ENCODE results near the gene FOXP1.

Gene FOXP1

DNA sequence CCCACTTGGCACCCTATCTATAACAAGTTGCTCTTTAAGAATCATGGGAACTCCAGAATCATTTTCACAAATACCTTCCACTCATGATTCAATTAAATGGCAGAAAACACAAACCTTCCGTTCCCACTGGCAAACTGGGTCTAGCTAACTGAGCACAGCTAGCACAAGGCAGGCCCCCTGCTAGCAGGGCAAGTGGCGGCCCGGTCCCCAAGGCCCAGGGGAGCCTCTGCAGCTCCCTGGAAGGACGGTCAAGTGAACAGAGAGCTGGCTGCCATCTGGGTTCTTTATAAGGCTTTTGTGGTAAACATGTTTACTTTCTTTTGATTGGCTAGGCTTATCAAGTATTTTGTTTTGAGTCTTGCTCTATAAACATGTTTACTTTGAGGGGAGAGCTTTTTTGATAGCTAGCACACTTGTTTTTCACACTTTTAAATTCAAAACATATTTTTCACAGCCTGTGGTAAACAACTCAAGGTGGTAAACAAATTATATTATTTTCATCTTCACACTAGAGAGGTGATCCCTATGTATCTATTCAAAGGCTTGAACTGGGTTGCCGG lies 81.4 kb downstream of the FOXP1 start:
- no peak for DNase-seq

DNA sequence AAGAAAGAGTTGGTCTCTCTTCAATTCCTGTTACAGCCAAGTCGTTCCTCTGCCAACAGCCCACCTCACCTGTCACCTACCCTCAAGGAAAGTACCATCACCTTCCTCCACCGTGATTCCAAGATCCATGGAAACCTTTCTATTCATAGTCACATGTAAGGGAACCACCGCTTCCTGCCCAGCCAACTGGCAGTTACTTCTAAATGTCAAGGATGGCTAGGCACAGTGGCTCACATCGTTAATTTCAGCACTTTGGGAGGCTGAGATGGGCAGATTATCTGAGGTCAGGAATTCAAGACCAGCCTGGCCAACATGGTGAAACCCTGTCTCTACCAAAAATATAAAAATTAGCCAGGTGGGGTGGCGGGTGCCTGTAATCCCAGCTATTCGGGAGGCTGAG lies 82.8 kb downstream of the FOXP1 start:
- DNase-seq: no peak

DNA sequence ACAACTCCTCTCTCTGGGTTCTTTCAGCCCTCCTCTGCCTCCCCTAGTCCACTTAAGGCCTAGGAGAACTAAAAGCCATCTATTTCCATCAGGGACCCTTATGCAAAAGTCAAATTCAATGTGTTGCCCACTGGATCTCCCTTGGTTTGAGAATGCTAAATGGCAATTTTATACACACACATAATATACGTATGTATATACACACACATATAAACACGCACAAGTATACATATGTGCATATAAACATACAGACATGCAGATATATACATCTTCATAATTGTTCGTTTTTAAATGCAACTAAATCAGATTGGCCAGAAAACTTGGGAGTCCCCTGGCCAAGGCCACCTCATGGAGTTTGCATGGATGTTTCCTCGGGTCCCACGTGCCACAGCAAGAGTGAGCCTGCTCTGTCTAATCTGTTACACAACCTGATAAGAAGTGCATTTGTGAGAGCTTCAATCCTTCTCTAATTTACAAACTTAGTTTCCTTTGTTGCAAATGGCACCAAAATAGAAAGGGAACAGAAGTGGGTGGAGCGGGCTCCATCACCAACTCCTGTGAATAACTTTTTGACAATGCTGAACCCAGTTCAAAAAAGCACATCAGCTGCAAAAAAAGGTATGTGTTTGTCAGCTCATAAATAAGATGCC lies 84.2 kb downstream of the FOXP1 start:
- no peak for DNase-seq

GRCh38 chr3:71498543-71498942 lies 85.0 kb downstream of the FOXP1 start:
- DNase-seq: no peak

DNA sequence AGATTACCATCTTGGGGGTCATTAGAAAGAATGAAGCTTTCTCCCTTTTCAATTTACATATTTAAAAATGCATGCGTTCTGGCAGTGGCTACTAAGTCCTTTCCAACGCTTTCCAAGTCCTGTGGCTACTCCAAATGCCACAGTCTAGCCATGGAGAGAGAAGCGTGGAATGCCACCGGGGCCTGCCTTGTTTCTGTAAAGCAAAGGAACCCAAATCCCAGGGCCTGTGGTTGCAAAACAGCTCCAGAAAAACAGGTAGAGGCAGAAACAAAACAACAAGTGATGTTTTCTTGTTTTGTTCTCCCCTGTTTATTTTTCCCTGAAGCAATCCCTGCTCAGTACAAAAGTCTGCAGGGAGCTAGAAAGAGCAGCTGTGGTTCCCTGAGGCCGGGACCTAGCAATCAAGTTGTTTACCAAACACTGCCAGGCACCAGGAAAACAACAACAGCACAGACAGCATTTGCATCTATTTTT lies 85.5 kb downstream of the FOXP1 start:
- DNase-seq: no peak

DNA sequence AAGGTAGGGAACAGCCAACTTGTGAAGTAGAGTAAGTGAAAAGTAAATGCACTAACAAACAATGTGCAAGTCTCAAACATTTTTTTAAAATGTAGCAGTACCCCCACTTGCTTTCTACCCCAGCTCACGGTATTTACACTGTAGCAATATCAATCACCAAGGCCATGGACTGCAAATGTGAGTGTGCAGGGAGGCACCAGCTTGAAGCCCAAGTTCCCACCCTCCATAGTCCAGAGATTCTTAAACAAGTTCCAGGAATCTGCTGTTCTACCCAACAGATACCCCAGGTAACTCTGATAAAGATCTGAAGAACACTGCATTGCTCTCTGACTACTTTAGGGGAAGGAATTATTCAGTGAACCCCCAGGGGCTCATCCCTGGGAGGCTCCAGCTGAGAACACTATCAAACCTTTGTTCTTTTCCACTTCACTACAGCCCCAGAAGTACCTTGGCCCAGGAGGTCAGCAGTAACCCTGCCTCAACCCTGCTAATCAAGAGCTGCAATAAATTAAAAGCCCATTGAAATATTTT lies 86.1 kb downstream of the FOXP1 start:
- DNase-seq: no peak

DNA sequence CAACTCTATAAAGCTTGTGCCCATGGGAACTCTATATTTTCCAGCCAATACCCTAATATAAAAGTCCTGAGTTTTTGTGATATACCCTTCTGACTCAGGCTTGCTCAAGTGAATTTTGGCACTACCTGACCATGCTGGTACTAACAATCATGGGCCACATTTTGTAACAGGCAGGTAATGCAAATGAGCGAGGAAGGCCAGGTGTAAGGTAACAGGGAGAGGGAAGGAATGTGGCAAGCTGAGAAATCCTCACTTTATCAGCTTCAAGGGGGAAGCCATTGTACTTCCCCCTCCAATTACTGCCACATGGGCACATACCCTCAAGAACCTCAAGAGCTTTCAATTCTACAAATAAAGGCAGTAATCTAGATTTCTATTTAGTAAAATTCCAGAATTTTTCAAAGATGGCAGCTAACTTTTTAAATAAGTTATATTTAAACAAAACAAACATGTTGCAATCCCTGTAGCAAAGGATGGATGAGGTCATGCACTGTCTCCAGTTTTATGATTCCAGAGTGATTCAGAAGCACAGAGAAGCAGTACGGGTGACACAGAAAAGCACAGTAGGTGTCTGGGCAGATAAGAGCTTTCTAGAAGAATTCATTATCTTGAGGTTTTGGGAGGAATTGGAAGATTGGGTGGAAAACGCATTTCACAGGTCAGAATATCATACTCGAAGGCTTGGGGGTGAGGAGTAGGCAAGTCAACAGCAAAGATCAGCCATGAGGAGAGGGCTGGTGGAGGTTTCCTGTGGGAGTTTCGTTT lies 87.6 kb downstream of the FOXP1 start:
- no peak for DNase-seq

DNA sequence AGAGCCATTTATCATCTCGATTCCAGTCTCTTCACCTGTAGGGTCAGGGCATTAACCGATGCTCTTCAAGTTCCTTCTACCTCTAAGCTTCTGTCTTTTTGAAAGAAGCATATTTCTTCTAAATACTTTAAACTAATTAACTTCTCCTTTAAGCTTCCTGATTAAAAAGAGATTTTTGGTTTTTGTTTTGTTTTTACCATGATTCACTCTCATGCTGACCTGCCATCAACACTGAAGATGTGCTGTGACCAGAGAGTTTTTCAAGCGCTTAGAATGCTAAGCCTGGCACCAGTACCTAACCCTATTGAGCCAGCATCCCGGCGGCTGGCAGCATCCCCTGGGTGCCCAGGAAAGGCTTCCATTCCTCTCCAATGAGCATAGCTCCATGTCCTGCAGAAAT lies 89.3 kb downstream of the FOXP1 start:
- DNase-seq: no peak

GRCh38 chr3:71492974-71493771 lies 90.4 kb downstream of the FOXP1 start:
- no peak for DNase-seq

GRCh38 chr3:71492566-71492965 lies 91.0 kb downstream of the FOXP1 start:
- no peak for DNase-seq

DNA sequence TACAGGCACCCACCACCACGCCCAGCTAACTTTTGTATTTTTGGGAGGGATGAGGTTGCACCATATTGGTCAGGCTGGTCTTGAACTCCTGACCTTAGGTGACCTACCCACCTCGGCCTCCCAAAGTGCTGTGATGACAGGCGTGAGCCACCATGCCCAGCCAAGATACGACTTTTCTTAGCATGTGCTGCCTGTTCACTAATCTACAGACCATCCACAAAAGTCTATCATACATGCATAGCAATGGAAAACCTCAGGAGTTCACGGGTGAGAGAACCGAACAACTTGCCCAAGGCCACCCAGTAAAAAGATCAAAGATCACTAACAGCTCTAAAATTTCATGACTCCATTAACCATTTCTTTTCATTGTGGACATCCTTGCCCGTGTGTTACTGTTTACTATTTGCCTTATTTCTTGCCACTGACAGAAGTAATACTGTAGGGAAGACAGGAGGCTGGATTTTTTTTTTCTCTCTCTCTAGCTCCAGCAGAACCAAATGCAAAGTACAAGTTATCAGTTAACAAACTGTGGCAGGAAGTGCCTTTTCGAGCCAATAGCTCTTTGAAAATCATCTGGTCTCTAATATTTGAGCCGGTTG lies 92.3 kb downstream of the FOXP1 start:
- no peak for DNase-seq

- no peak for DNase-seq
These were observed 92.8 kb downstream of the FOXP1 start for GRCh38 chr3:71490692-71491091.

GRCh38 chr3:71489315-71489761 lies 94.2 kb downstream of the FOXP1 start:
- DNase-seq: no peak

- DNase-seq: no peak
These were observed 94.6 kb downstream of the FOXP1 start for GRCh38 chr3:71488882-71489281.

GRCh38 chr3:71488391-71488809 lies 95.1 kb downstream of the FOXP1 start:
- DNase-seq: no peak

GRCh38 chr3:71487418-71487817 lies 96.1 kb downstream of the FOXP1 start:
- DNase-seq: peak; percentile 48

DNA sequence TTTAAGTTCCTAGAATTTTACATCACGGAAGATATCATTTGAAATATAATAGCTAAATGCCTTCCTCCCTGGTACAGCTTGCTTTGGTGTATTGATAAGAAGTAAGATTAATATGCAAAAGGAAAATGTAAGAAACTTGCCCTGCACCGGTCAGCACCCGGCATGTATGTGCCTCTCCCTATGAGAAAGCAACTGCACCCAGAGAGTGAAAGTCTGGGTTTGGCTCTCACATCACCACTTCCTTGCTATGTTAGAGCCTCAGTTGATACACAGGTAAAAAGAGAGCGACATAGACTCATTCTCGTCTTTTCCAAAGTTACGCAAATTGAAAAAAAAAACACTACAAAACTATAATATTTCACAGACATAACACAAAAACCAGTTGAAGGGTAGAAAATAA lies 96.7 kb downstream of the FOXP1 start:
- no peak for DNase-seq

GRCh38 chr3:71485896-71486295 lies 97.6 kb downstream of the FOXP1 start:
- DNase-seq: no peak

- DNase-seq: no peak
These were observed 99.1 kb downstream of the FOXP1 start for GRCh38 chr3:71484452-71484851.

- no peak for DNase-seq
These were observed 99.5 kb downstream of the FOXP1 start for GRCh38 chr3:71484047-71484446.

DNA sequence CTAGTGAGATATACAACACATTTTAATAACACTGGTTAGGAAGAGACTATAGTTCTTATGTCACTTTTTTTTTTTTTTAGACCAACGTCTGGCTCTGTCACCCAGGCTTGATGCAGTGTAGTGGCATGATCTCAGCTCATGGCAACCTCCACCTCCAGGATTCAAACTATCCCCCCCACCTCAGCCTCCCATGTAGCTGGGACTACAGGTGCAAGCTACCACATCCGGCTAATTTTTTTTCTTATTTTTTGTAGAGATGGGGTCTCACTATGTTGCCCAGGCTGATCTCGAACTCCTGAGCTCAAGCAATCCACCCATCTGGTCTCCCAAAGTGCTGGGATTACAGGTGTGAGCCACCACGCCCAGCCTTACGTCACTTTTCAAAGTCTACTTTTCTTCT lies 100.8 kb downstream of the FOXP1 start:
- no peak for DNase-seq

GRCh38 chr3:71478568-71478967 lies 105.0 kb downstream of the FOXP1 start:
- DNase-seq: no peak

DNA sequence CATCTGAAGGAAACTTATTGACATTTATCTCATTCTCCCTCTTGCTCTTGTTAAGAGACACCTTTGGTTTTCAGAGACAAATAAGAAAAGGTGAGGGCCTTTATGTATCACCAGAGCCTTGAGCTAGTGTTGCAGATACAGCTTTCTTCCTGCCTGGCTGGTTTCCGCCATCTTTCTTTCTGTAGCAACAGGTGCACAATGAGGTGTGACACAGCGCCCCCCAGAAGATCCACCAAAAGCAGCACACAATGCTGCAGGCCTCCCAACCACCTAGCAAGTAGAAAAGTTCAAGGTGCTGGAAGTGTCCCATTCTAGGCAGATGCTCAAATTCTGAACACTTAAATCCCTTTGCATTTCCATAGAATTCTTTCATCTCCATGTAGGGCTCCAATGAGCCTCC lies 106.6 kb downstream of the FOXP1 start:
- no peak for DNase-seq
